GF-D8 (cell line): ENCODE measurements around the gene KL.

ENCODE experiments used
- DNase-seq: peaks from one replicate; lab custom pipeline; 2025; lab: John Stamatoyannopoulos, UW

The KL gene

GRCh38 chr13:33016414-33017322 is at the start of gene KL:
Gene KL (plus strand): TSS chr13:33016423. CDS start chr13:33016441, 18 bp downstream.
- no peak for DNase-seq

GRCh38 chr13:32967584-32968182 is 48.5 kb upstream of the KL start:
- DNase-seq, result no peak

GRCh38 chr13:32968316-32968715 is 47.9 kb upstream of the KL start:
- DNase-seq, result no peak

- DNase-seq, result no peak
Measured at GRCh38 chr13:32968793-32969192, 47.4 kb upstream of the KL start.

- DNase-seq, result no peak
Measured at GRCh38 chr13:32969516-32969941, 46.7 kb upstream of the KL start.

- no peak for DNase-seq
Measured at GRCh38 chr13:32976056-32976805, 40.0 kb upstream of the KL start.

- DNase-seq, result no peak
Measured at GRCh38 chr13:32976912-32977311, 39.3 kb upstream of the KL start.

- DNase-seq, result no peak
Measured at GRCh38 chr13:32977321-32977720, 38.9 kb upstream of the KL start.

GRCh38 chr13:32978278-32978677 is 37.9 kb upstream of the KL start:
- DNase-seq, result no peak

- DNase-seq, result no peak
Measured at GRCh38 chr13:32983058-32983457, 33.2 kb upstream of the KL start.

- no peak for DNase-seq
Measured at GRCh38 chr13:32984857-32985626, 31.2 kb upstream of the KL start.

GRCh38 chr13:32986552-32986951 is 29.7 kb upstream of the KL start:
- no peak for DNase-seq

GRCh38 chr13:32987462-32987861 is 28.8 kb upstream of the KL start:
- DNase-seq, result no peak

- DNase-seq, result no peak
Measured at GRCh38 chr13:32988608-32989289, 27.5 kb upstream of the KL start.

GRCh38 chr13:32989290-32989667 is 26.9 kb upstream of the KL start:
- no peak for DNase-seq

- DNase-seq, result no peak
Measured at GRCh38 chr13:32989942-32990341, 26.3 kb upstream of the KL start.

GRCh38 chr13:32993145-32993544 is 23.1 kb upstream of the KL start:
- DNase-seq, result no peak

GRCh38 chr13:32997399-32997798 is 18.8 kb upstream of the KL start:
- DNase-seq, result no peak

GRCh38 chr13:32998966-32999365 is 17.3 kb upstream of the KL start:
- DNase-seq, result no peak

- DNase-seq, result no peak
Measured at GRCh38 chr13:33000365-33000764, 15.9 kb upstream of the KL start.

GRCh38 chr13:33003458-33004019 is 12.7 kb upstream of the KL start:
- DNase-seq, result no peak
